ENCODE measurements around the gene COL6A2.
"Not testable (repeated sequence)": the region's sequence is repeated elsewhere in the genome, so short reads cannot be mapped to it uniquely, and the experiment has no call there.

Gene COL6A2

DNA sequence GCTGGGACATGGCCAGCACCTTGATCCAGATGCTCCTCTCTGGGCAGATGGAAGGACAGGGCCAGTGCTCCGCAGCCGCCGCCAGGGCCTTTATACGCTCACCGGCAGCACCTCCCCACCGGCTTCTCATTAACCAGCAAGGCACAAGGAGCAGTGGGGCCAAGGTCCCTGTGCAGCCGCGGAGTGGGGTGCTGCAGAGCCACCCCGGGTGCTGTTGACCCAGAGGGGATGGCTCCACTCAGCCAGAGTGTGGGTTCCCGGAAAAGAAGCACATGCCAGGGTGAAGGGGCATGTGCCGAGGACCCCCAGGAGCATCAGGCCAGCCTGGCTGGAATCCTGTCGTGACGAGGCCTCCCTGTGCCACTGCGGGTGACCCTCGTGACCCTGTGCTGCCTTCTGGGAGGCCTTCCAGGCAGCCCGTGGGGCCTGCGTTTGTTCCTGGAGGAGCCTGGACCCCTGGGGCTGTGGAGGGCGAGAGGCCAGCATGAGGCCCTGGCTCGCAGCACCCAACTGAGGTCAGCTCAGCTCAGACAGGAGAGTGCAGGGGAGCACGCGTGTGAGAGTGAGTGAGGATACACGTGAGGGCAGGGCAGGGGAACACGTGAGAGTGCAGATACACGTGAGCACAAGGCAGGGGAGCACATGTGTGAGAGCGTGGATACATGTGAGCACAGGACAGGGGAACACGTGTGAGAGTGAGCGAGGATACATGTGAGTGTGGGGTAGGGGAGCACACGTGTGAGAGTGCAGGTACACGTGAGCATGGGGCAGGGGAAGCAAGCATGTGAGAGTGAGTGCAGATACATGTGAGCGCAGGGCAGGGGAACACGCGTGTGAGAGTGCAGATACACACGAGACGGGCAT, 57.8 kb downstream of the COL6A2 start, which contains the start of gene FTCD:
Gene FTCD, minus strand, starts transcription at position 66 of the 864 bp plus-strand sequence. Its CDS starts 56 bp downstream, at position 10.
- DNase-seq (ENCODE audit: low spot score): no peak

DNA sequence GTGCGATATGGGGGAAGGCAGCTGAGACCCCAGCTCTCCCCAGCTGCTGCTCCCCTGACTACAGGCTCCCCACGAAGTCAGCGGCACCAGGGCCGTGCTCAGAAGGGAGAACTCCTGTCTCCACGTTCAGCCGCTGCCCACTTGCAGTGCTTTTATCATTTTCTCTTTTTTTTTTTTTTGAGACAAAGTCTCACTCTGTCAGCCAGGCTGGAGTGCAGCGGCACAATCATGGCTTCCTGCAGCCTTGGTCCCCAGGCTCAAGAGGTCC, 58.4 kb downstream of the COL6A2 start:
- no peak for DNase-seq (ENCODE audit: low spot score)

DNA sequence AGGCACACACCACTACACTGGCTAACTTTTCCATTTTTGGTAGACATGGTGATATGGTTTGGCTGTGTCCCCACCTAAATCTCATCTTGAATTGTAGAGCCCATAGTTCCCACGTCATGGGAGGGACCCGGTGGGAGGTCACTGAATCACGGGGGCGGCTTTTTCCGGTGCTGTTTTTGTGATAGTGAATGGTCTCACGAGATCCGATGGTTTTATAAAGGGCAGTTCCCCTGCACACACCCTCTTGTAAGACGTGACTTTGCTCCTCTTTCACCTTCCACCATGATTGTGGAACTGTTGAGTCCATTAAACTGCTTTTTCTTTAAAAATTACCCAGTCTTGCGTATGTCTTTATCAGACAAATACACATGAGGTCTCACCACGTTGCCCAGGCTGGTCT, 58.8 kb downstream of the COL6A2 start:
- DNase-seq (ENCODE audit: low spot score): no peak

DNA sequence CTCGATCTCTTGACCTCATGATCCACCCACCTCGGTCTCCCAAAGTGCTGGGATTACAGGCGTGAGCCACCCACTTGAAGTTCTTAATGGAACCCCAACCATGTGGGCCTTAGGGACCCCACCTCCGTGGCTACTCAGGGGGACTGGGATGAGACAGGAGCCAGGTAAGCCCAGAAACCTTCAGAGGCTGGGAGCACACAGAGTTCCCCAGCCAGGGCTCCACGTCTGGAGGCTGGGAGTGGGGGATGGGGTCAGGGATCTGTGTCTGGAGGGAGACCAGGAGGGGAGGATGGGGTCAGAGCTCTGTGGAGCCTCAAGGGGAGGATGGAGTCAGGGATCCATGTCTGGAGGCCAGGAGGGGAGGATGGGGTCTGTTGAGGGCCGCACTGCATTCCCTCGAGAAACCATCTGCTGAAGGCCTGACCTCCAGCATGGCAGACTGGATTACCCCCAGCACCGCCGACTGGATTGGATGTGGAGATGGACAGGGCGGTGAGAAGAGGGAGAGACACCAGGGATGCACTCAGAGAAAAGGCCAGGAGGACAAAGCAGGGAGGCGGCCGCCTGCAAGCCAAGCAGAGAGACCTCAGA, 59.6 kb downstream of the COL6A2 start:
- DNase-seq (ENCODE audit: low spot score): no peak

DNA sequence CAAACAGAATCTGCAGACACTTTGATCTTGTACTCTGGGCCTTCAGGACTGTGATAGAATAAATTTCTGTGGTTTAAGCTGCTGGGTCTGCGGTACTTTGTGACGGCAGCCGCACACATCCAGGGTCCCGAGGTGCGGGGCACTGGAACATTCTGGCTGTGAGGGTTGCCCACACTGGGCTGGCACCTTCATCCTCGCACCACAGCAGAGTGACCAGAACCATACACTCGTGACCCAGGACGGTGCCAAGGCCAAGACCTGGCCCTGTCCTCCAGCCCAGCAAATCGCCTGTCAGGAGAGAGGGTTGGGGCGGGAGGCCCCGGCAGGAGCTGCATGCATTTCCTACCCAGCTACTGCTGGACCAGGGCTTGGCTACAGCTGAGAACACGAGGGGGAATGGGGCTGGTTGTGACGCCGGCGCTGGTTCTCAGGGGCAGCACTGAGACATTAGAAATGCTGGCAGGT, 60.1 kb downstream of the COL6A2 start:
- DNase-seq (ENCODE audit: low spot score): no peak

DNA sequence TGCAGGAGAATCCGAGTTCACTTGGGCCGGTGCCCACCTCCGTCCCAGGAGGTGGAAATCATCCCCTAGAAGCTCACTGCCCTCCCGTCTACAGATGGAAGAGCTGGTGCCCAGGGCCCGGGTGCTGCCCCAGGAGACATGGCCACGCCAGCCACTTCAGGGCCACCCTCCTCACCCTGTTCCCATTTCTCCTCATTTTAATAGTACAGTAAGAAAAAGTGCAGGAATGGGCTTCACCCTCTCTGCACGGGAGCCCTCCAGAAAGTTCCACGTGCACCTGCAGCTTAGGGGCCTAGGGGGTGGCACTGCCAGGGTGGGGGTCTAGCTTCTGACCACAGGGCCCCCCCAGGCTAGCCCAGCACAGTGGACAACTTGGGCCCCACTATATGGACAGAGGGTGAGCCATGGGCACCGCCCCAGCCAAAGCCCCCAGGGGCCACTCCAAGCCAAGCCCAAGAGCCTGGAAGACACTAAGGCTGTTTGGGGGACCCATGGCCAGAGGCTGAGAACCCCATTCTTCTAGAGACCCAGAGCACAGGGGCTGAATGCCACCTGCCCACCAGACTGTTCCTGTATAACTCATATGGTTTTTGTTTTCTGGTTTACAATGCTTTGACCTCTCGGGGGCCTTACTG, 60.9 kb downstream of the COL6A2 start:
- DNase-seq (ENCODE audit: low spot score): no peak

DNA sequence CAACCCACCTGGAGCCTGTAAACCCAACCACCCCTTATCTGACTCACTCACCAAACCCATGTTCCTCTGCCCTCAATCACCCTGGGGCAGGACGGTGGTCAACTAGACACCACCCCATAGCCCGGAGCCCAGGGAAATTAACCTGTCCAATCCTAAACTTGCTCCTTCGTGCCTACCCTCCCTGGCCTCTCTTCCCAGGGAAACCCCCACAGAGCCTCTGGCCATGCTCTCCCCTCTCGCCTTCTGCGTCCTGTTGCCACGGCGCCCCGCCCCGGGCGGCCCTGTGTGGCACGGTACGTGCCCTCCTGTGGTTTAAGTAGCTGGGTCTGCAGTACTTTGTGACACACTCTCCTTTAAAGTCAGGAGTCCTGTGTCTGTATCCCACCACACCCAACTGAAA, 61.5 kb downstream of the COL6A2 start:
- no peak for DNase-seq (ENCODE audit: low spot score)

DNA sequence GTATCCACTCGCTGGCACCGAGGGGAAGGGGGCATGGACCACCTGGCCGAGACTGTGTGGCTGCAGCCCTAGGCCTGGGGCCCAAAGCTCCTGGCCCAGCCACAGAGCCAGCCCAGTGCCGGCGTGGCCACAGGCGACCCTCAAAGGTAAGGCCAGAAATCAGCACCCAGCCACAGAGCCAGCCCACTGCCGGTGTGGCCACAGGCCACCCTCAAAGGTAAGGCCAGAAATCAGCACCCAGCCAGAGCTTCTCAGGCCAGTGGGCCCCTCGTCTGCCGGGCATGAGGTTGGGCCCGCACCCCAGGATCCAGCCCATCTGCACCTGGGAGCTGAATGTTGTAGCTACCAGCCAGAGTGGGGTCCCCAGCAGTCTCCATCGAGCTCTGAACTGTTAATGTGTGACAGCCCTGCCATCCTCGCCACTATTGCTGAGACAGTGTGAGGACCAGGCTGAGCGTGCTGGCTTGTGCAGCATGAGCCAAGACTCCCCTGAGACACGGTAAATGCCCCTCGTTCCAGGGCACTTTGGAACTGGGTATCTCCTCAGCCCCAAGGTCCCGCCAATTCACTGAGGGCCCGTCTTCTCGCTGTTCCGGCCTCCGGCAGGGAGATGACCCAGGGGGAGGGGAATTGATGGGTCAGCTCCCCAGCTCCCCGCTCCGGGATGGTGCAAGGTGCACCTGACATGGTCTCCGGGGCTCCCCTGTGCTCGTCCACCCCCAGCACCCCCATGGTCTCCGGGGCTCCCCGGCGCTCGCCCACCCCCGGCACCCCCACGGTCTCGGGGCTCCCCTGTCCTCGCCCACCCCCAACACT, 62.1 kb downstream of the COL6A2 start:
- no peak for DNase-seq (ENCODE audit: low spot score)

DNA sequence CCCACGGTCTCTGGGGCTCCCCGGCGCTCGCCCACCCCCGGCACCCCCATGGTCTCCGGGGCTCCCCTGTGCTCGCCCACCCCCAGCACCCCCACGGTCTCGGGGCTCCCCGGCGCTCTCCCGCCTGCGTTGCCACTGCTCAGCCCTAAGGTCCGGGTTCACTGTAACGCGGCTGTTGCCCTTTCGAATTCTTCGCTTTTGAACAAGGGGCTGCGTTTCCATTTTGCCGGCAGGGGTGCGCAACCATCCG, 62.7 kb downstream of the COL6A2 start:
- DNase-seq (ENCODE audit: low spot score): no peak

DNA sequence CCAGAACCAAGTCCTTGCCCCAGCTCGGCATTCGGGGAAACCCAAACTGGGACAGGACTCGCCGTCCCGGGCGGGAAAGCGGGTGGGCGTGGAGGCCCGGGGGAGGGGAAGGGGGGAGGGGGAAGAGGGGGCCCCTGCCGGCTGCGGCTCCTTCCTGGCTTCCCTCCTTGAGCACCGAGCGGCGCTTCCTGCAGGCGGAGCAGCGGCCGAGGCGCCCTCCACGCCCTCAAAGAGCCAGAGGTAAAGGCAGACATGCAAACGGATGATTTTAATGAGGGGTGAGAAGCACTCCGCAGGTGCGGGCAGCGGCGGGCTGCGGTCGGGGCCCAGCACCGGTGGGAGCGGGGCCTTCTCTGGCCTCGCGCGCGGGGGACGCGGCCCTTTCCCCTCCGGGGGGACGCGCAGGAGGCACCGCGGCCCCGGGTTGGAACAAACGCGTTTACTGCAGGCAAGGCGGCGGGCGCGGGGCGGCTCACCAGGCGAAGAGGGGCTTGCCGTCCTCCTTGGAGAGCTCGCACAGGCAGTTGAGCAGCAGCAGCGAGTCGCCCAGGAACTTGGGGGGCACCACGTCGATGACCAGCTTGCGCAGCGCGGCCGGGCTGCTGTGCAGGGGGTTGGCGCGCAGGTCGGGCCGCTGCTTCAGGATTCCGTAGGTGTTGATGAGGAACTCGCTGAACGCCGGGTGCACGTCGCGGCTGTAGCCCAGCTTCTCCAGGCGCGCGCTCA, 63.2 kb downstream of the COL6A2 start:
- DNase-seq (ENCODE audit: low spot score): no peak

DNA sequence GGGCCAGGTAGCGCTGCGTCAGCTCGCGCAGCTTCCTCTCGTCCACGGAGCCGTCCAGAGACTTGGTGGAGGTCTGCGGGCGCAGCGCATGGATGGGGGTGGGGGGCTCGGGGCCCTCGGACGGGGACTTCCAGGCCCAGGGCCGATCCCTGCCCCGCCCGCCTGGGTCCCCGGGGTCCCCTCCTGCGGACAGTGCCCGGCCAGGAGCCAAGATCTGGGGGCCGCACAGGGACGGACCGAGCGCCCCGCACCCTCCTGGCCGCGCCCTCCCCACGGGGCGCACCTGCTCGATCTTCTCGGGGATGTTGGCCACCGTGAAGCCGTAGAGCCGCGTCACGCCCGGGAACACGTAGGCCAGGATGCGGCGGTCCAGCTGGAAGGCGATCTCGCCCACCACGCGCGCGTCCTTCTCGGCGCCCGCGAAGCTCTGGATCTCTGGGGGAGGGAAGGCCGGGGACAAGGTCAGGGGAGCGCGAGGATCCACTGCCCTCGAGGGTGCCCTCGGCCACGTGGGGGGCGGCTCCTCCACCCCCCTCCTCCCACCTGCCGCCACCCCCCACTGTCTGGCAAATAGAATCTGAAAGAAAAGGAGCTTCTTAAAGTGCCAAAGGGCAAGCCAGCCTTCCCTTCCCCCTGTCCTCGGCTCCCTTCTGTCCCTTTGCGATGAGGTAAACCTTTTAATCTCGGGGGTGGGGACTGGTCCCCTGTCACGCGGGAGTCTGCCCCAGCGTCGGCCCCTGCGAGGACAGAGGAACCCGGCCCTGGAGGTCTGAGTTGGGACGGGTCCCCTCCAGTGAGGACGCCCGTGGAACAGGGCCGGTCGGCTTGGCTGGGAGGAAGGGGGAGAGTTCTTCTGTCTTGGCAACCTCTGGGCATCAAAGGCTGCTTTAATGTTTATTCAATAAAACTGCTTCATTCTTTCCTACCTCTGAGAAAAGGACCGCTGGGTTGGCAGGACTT, 64.0 kb downstream of the COL6A2 start:
- no peak for DNase-seq (ENCODE audit: low spot score)

DNA sequence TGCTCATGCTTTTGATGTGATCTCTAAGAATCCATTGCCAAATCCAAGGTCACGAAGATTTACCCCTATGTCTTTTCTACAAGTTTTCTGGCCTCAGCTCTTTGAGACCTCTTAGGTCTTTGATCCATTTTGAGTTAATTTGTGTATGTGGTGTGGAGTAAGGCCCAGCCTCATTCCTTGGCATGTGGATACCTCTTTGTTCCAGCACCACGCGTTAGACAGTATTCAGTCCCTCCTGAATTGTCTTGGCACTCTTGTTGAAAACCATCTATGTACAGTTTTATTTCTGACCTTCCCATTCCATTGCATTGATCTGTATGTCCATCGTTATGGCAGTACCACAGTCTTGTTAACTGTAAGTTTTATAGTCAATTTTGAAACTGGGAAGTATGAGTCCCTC, 65.5 kb downstream of the COL6A2 start:
- DNase-seq (ENCODE audit: low spot score): no peak

DNA sequence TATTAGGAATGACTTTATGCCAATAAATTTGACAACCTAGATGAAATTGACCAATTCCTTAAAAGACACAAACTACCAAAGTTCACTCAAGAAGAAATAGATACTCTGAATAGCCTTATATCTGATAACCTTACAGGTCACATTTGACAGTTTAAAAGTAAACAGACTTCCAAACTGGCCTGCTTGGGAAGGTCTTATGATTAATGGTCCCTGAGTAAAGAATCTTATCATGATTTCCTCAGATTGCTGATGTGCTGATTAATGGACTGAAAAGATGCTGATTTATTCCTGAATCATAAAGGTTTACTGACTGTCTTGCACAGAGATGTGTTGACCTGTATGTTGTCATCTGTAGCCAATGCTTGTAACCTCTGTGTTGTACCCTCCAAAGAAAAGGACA, 67.2 kb downstream of the COL6A2 start:
- no peak for DNase-seq (ENCODE audit: low spot score)

DNA sequence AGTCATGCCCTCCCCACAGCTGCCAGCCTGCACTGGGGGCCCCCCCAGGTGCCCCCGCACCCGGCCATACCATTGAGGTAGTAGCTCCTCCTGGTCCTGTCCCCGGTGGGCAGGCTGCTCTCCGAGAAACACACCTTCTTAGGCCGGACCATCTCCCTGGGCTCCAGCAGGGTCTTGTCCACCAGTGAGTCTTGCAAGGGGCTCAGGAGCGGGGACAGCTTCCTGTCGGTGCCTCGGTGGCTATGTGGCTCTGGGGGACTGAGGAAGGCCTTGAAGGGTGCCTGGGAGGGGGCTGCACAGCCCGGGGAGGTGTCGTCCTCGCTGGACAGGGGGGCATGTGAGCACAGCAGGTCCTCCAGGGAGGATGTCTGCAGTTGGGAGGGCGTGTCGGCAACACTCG, 70.3 kb downstream of the COL6A2 start:
- no peak for DNase-seq (ENCODE audit: low spot score)

DNA sequence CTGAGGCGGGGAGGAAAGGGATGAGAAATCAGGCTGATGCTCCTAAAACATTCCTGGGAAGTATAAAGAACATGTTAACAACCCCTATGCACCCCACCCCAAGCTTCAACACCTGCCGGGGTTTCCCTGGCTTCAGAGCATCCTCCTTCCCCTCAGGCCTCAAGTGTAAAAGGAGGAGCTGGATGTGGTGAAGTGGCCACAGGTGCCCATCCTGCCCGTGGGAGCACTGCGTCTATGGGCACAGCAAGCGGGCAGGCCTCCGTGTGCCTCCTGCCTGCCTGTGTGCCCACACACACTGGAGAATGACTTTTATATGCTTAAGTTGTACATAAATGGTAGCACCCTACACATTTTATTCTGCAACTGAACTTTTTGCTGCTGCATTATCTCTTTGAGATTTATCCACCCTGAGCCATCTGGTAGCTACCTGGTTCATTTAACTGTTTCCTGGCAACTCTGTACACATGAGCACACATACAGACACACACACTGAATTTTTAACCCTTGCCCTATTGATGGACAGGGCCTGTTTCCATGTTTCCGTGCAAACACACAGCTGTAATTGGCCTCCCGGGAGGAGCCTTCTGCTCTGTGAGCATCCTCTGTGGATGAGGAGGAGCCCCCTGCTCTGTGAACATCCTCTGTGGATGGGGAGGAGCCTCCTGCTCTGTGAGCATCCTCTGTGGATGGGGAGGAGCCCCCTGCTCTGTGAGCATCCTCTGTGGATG, 70.9 kb downstream of the COL6A2 start:
- no peak for DNase-seq (ENCODE audit: low spot score)

DNA sequence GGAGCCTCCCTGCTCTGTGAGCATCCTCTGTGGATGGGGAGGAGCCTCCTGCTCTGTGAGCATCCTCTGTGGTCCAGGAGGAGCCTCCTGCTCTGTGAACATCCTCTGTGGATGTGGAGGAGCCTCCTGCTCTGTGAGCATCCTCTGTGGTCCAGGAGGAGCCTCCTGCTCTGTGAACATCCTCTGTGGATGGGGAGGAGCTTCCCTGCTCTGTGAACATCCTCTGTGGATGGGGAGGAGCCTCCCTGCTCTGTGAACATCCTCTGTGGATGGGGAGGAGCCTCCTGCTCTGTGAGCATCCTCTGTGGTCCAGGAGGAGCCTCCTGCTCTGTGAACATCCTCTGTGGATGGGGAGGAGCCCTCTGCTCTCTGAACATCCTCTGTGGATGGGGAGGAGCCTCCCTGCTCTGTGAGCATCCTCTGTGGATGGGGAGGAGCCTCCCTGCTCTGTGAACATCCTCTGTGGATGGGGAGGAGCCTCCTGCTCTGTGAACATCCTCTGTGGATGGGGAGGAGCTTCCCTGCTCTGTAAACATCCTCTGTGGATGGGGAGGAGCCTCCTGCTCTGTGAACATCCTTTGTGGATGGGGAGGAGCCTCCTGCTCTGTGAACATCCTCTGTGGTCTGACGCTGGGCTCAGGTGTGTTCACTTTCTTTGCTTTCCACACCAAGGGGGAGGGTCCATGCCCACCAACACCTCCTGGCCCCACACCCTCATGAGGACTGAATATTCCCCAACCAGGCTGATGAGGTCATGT, 72.7 kb downstream of the COL6A2 start:
- not testable (repeated sequence) for DNase-seq (ENCODE audit: low spot score)

DNA sequence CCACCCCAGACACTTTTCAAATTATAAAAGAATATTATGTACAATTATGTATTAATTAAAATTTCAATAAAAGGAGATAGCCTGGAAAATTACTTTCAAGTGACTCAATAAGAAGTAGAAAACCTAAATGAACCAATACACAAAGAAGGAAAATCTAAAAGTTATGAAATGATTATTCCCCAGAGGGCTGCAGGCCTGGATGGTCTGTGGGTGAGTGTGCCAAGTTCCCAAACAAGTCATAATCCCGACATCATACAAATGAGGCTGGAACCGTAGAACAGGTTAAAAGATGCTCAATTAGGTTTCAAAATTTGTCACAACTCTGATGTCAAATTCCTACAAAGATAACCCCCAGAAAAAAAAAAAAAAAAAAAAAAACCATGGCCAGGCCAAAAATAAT, 73.7 kb downstream of the COL6A2 start:
- no peak for DNase-seq (ENCODE audit: low spot score)

DNA sequence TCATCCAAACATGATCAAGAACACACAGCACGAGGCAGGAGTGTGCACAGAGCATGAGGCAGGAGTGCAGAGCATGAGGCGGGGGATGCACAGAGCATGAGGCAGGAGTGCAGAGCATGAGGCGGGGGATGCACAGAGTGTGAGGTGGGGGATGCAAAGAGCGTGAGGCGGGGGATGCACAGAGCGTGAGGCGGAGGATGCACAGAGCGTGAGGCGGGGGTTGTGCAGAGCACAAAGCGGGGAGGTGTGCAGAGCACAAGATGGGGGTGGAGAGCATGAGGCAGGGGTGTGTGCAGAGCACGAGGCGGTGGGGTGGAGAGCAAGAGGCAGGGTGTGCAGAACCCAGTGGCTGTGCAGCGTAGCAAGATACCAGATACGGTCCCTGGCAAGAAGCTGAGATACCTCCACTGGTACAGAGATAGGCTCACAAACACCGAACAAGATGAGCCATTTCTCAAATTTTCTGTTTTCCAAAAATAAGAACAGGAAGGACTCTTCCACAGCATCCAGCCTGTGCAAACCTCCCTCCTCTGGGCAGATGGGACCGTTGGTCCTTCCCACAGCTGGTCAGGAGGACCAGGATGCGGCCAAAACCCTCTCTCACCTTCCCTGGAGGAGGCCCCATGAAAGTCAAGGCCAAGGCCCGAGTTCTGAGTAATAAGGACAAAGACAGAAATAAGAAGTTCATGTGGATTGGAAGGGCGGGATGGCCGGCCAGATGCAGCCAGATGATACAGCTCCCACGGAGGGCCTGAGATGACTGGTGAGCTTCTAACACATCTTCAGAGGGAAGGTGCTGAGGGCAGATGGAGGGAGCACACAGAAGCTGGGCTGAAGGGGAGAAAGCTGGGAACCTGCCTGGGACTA, 74.3 kb downstream of the COL6A2 start:
- DNase-seq (ENCODE audit: low spot score): no peak
